ENCODE measurements around the gene PPP1R12C. TPM values are rescaled to one million over a fixed set of nuclear protein-coding genes. Genes with fewer than 3 reads are reported as not detected.

The PPP1R12C gene
- total RNA-seq, 1 donor from 2014 or later = 68.7 TPM

DNA sequence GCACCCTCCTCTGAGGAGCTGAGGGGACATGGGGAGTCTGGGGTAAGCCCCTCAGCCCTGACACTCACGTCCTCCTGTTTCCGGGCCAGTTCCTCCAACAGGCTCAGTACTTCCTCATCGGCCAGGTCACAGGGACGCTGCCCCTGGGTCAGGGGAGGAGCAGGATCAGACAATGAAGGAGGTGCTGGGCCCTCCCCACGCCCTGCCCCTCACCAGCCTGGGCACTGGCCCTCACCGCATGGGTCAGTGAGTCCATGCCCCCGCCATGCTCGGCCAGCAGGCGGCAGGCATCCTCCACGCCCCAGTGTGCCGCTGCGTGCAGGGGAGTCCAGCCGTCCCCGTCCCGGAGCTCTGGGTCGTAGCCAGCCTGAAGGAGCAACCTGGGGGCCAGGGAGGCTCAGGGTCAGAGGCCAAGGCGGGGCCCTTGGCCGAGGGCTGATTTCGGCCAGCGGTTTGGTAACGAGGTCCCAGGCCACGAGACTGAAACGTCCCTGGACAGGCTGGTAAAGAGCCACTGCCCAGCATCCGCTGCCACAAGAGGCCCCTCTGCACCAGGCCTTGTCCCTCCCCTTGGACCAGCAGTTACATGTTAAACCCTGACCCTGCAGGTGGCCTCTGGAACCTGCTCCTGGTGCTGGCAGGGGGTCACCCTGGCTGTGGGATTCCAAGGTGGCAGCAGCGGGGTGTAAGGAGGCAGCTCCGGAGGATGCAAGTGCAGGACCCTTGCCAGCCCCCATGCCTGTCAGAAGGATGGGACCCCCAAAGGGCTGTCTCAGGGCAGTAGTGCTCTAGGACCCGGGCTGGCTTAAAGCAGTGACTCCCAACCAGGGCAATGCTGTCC lies 18.5 kb downstream of the PPP1R12C start:
- H3K4me3 ChIP-seq (ENCODE audit: low read depth, low read length) = no peak overlapping the region
- TF ChIP-seq, protein P1, sequence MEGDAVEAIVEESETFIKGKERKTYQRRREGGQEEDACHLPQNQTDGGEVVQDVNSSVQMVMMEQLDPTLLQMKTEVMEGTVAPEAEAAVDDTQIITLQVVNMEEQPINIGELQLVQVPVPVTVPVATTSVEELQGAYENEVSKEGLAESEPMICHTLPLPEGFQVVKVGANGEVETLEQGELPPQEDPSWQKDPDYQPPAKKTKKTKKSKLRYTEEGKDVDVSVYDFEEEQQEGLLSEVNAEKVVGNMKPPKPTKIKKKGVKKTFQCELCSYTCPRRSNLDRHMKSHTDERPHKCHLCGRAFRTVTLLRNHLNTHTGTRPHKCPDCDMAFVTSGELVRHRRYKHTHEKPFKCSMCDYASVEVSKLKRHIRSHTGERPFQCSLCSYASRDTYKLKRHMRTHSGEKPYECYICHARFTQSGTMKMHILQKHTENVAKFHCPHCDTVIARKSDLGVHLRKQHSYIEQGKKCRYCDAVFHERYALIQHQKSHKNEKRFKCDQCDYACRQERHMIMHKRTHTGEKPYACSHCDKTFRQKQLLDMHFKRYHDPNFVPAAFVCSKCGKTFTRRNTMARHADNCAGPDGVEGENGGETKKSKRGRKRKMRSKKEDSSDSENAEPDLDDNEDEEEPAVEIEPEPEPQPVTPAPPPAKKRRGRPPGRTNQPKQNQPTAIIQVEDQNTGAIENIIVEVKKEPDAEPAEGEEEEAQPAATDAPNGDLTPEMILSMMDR (conservative IDR thresholded peaks at IDR 0.05; ENCODE audit: low read depth, low read length) = no peak
- no peak for DNase-seq (ENCODE audit: low read depth)

DNA sequence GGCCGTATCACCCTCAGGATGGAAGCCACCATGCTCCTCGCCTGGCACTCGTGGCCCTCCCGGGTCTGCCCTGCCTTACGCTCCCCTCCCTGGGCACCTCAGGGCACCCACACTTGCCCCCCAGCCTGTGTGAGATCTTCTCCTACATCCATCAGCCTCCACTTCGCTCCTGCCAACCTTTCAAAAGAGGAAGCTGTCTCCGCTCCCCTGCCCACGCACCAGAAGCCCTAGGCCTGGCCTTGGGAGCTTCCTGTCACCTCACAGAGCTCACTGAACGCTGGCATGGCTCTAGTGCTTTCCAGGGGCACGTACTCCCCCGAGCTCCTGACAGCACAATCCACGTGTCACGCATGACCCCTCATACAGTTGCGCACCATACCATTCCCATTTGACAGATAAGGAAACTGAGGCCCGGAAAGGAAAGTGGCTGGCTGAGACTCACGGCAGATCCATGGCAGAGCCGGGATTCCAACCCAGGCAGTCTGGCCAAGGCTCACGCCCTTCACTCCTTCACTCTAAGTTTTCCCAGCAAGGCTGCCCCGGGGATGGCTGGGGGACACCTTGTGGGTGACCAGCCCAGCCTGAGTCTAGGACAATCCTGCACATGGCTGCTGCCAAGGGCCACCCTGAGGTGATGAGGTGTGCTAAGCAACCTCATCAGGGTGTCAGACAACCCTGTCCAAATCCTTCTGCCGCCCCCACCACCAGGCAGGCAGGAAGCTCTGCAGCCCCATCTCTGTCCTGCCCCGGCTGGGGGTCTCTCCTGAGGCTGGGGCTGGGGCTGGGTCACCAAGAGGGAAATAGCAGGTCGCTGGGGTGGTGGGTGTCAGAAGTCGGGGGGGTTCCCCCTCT lies 19.3 kb downstream of the PPP1R12C start:
- H3K4me3 ChIP-seq (ENCODE audit: low read depth, low read length) = no peak overlapping the region
- TF ChIP-seq, protein P1 (conservative IDR thresholded peaks at IDR 0.05; ENCODE audit: low read depth, low read length) = no peak
- no peak for DNase-seq (ENCODE audit: low read depth)

DNA sequence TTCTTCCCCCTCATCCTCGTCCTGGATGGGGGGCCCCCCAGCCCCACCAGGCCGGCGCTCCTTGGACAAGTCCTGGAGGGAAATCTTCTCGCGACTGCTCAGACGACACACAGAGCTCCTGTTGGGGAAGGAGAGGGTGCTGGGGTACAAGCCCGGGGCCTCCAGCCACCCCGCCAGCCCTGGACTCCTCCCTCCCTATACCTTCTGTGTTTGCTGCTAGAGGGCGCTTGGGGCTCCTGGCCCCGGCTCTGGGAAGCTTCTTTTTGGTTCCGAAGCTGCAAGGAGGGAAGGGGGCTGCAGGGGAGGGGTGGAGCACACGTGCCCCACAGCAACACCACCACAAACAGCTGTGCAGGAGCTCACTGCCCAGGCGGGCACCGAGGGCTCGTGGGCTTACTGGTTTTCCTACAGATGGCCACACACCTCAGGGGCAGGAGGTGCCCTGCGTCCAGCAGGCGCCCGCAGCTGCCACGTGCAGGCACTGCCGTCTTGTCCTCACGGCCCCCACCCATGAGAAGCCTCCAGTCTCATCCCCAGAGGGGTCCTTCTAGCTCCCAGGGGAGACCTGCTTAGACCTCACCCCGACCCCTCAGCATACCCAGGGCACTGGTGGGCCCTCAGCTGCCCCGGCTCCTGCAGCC lies 21.3 kb downstream of the PPP1R12C start:
- DNase-seq (ENCODE audit: low read depth) = no peak
- TF ChIP-seq, protein P1 (conservative IDR thresholded peaks at IDR 0.05; ENCODE audit: low read depth, low read length) = no peak
- H3K4me3 ChIP-seq (ENCODE audit: low read depth, low read length) = no peak overlapping the region

DNA sequence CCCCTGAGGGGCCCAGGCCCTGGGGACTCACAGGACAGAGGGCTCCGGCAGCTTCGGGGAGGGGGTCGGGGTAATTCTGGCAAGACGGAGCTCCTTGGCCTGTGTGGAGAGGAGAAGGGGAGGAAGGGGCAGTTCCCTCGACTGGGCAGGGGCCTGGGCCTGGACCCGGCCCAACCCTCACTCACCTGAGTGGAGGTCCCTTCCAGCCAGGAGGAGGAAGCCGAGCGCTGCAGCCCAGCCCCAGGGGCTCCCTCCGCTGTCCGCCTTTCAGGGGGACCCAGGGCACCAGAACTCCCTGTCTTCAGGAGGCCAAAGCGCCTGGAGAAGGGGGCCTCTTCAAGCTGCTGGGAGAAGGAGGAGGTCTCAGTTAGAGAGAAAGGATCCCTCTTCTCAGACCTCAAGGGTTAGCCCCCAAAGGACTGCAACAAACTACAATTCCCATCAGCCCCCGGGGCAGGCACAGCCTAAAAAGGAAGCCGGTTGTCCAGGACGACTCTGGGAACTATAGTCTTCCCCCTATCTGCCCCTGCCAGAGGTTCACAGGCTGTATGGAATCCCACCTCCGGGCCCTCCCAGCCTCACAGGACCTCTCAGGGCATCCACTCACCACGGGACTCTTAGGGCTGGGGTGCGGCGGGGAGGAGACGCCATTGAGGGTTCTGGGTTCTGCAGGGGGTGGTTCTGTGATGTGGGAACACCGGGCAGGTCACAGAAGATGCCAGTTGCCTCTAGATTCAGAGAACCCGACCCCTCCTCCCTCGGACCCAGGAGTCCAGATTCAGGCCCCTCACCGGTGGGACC lies 22.0 kb downstream of the PPP1R12C start:
- TF ChIP-seq, protein P1 (conservative IDR thresholded peaks at IDR 0.05; ENCODE audit: low read depth, low read length) = no peak
- DNase-seq (ENCODE audit: low read depth) = no peak
- H3K4me3 ChIP-seq (ENCODE audit: low read depth, low read length) = no peak overlapping the region

DNA sequence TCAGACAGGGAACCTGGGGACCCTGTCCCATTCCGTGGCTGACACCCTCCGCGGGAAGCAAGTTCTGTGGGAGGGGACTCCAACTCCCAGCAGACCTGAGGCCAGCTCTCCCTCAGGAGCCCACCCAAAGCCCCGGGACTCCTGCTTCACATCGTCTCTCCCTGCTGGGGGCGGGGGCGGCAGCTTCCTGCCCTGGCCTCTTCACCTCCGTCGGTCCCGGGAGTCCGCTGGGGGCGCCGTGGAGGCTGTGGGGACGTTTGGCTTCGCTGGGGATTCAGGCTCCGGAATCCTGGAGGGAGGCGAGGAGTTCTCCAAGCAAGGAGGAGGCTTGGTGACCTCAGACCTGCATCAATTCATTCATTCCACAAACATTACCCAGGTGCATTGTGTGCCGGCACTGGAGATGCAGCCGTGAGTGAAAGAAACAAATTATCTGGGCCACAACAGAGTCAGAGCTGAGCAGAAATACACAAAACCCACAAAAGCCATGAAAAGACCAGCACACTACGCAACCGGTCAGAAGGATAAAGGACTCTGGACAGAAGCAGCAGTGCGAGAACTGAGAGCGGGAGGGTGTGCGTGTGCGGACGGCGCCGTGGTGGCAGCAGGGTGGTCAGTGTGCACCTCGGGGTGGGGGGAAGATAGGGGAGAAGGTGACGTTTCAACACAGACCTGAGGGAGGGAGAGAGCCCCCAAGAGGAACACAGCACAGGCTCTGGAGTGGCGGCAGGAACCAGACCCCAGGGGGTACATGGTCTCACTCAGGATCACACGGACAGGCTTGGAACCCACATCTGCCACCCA lies 22.8 kb downstream of the PPP1R12C start:
- DNase-seq (ENCODE audit: low read depth) = no peak
- TF ChIP-seq, protein P1 (conservative IDR thresholded peaks at IDR 0.05; ENCODE audit: low read depth, low read length) = no peak
- H3K4me3 ChIP-seq (ENCODE audit: low read depth, low read length) = no peak overlapping the region
